Measurements from ENCODE around the gene PLD1.
"Not testable (repeated sequence)": the region's sequence is repeated elsewhere in the genome, so short reads cannot be mapped to it uniquely, and the experiment has no call there.

The PLD1 gene

GRCh38 chr3:171694888-171695287 is 115.4 kb downstream of the PLD1 start:
- no peak for DNase-seq (ENCODE audit: low read depth)

DNA sequence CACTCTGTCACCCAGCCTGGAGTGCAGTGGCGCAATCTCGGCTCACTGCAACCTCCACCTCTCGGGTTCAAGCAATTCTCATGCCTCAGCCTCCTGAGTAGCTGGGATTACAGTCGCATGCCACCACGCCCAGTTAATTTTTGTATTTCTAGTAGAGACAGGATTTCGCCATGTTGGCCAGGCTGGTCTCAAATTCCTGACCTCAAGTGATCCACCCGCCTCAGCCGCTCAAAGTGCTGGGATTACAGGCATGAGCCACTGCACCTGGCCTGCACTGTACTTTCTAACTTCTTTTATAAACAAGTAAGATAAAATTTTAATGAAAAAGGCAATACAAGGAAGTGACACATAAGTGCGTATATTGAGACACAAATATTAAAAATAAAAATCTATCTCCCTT is 117.7 kb downstream of the PLD1 start:
- not testable (repeated sequence) for DNase-seq (ENCODE audit: low read depth)

GRCh38 chr3:171691485-171691884 is 118.8 kb downstream of the PLD1 start:
- DNase-seq (ENCODE audit: low read depth), result no peak

DNA sequence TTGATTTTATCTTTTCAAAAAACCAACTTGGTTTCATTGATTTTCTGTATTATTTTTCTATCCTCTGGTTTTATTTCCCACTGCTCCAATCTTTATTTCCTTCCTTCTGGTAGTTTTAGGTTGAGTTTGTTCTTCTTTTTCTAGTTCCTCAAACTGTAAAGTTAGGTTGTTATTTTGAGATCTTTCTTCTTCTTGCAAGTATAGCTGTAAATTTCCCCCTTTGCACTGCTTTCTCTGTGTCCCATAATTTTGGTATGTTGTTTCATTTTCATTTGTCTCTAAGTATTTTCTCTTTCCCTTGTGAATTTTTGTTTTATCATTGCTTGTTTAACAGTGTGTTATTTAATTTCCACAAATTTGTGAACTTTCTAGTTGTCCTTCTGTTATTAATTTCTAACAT is 120.0 kb downstream of the PLD1 start:
- no peak for DNase-seq (ENCODE audit: low read depth)

DNA sequence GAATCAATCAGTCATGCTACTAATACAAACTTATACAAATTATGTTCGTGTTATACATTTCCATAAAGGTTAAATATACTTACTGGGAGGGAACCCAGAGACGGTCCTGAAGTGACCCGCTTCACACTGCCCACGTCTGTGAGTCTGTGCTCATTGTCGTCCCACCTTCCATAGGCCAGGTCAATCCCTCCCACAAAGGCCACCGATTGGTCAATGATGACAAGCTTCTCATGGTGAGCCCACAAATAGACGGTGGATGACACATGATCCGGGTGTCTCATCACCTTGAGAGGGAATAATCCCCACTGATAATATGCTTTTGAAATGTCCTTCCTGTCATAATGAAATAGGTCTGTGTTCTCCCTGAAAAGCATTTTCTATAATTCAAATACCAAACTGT is 121.7 kb downstream of the PLD1 start:
- no peak for DNase-seq (ENCODE audit: low read depth)

GRCh38 chr3:171688002-171688401 is 122.3 kb downstream of the PLD1 start:
- no peak for DNase-seq (ENCODE audit: low read depth)

DNA sequence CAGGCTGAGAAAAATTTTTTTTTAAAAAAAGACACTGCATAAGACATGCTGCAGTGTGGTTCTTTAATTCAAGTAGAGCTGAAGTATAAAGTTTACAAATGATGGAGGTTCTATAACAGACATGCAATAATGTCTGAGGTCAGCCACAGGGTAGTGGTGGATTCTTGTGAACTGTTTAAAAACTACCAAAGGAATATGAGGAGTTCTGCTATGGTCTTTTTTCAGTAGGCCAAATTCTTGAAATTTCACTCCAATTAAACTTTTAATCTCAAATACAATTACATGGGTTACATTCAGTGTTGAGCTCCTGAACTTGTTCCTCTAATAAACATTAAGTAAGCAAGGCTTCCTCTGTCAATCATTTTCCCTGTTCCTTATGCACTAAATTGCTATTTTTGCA is 122.7 kb downstream of the PLD1 start:
- DNase-seq (ENCODE audit: low read depth), result no peak

- DNase-seq (ENCODE audit: low read depth), result no peak
Measured at GRCh38 chr3:171687064-171687463, 123.2 kb downstream of the PLD1 start.

- DNase-seq (ENCODE audit: low read depth), result no peak
Measured at GRCh38 chr3:171685116-171685895, 125.0 kb downstream of the PLD1 start.

DNA sequence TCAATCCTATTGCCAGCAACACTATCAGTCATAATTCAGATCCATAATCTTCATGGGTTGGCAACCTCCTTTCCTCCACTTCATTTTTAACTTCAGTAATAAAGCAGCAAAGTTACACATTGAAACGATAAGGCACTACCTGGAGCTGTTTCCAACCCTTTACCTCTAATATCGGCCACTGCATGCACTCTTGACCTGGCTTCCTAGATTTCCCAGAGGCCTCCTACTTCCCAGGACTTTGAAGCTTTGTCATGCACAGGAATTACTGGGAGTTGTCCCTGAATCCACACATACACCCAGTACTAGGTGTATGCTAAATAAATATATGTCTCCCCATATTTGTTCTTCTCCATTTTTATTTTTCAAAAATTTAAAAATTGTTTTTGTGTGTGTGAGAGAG is 126.1 kb downstream of the PLD1 start:
- no peak for DNase-seq (ENCODE audit: low read depth)

DNA sequence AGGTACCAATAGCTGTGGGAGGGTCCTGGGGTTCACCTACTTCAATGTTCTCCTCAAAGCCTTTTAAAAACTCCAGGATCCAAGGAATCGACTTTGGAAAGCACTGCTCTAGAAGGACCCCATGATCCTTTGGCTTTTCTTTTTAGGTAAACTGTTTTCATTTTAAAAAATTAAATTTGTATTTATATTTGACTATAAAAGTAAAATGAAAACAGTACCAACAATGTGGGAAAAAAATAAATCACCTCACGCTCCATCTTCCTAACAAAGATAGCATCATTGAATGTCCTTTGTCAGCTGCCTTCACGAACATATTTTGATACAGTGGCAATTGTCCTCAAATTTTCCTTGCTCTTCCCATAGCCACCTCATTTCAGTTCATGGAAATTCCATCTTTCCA is 127.5 kb downstream of the PLD1 start:
- DNase-seq (ENCODE audit: low read depth), result no peak

- no peak for DNase-seq (ENCODE audit: low read depth)
Measured at GRCh38 chr3:171680726-171681411, 129.4 kb downstream of the PLD1 start.

DNA sequence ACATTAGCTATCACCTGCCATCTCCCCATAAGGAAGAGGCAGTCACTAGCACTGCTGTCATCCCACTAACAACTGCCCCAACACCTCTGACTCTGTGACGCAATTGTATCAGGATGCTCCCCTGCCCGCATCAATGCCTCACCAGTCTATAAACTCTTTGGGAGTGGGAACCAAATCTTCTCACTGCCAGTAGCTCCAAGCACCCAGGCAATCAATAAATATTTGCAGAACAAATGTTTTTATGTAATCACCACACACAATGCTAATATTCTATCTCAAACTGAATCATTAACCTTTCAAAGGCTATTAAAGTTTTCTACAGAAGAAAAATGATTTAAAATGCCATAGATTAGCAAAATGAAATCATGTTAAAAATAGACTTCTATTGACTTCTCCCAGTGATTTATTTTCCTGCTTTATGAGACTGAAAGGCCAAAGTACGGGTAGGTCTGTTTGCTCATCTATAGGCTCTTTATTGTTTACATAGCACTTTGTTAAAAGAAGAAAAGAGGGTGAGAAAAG is 131.3 kb downstream of the PLD1 start:
- DNase-seq (ENCODE audit: low read depth), result no peak

DNA sequence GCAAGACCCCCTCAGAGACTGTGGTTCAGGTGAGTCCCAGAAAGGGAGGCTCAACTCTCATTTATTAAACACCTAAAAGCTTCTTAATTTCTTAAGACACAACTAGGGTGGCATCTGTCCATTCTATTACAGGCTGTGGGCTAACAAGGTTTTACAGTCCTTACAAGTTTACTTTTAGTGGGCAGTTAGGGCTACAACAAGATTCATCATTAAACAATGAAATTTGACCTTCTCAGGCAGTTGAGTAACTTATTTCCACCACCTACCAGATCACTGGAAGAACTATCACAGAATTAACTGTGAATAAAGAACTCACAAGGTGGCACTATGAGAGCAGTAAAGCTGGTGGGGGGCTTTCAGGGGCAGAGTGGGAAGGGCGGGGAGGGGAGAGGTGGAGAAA is 132.6 kb downstream of the PLD1 start:
- no peak for DNase-seq (ENCODE audit: low read depth)

DNA sequence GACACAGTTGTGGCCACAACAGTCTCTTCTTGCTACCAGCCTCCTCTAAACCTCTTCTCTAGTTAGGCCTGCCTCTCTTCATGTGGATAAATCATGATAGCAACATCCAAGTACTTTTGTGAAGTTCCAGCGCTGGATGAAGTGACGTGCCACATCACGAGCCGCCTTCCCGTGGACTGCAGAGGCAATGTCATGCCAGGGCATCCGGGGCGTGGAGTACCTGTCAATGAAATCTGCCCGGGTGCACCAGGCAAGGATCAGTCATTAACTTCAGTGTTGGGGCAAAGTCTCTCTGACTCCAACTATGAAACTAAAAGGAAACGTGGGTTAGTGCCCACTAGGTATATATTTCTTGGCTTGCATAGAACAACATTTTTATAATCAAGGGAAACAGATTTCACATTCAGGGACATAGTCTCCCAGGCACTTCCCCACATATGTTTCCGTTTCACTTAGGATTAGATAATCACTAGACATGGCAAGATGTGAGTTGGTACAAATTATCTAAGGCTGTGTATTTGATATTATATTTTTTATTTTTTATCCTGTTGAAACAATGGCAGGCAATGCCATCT is 133.6 kb downstream of the PLD1 start:
- DNase-seq (ENCODE audit: low read depth), result no peak

- no peak for DNase-seq (ENCODE audit: low read depth)
Measured at GRCh38 chr3:171673951-171674350, 136.3 kb downstream of the PLD1 start.

DNA sequence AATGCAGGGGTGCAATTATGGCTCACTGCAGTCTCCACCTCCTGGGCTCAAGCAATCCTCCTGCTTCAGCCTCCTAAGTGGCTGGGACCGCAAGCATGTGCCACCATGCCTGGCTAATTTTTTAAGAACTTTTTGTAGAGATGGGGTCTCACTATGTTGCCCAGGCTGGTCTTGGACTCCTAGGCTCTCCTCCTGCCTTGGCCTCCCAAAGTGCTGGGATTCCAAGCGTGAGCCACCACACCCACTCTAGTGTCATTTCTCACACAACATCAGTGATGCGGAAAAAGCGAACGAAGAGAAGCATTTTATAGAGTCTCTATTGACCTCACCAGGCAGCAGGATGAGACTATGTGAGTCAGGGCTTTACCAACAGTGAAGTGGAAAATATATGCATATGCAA is 137.7 kb downstream of the PLD1 start:
- no peak for DNase-seq (ENCODE audit: low read depth)

- no peak for DNase-seq (ENCODE audit: low read depth)
Measured at GRCh38 chr3:171672124-171672523, 138.2 kb downstream of the PLD1 start.

DNA sequence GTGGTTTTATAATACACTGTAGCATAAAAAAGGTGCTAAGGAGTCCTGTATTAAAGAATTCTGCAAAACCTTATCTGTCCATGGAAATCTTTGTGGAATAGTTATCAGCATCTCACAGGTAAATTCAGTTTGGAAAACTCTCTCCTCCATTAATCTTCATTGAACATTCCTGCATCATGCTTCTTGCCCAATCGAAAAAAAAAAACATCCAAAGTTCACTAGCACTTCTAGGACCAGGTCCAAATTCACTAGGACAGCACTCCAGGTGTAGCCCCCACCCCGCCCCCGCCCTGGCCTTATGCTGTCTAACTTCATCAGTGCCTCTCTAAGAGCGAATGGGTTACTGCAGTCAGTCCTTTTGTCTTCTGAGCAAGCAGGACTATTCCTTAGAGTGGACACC is 138.6 kb downstream of the PLD1 start:
- DNase-seq (ENCODE audit: low read depth), result no peak

DNA sequence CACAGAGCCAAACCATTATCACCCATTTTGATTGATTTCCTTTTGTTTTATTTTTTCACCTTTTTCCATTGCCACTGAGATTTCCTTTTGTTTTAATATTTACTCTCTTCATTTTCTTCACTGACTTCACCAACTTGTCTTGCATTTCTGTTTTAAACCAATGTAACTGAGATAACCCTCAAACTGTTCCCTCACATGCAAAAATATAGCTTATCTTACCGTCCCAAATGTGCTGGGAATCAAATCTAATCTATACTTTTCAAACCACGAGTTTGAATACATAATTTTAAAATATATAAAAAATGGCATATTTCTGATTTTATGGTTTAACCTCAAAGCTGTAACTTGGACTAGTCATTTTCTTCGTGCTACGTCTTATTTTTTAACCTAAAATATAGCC is 143.8 kb downstream of the PLD1 start:
- no peak for DNase-seq (ENCODE audit: low read depth)

GRCh38 chr3:171663805-171664204 is 146.5 kb downstream of the PLD1 start:
- no peak for DNase-seq (ENCODE audit: low read depth)

- DNase-seq (ENCODE audit: low read depth), result no peak
Measured at GRCh38 chr3:171661484-171661883, 148.8 kb downstream of the PLD1 start.

DNA sequence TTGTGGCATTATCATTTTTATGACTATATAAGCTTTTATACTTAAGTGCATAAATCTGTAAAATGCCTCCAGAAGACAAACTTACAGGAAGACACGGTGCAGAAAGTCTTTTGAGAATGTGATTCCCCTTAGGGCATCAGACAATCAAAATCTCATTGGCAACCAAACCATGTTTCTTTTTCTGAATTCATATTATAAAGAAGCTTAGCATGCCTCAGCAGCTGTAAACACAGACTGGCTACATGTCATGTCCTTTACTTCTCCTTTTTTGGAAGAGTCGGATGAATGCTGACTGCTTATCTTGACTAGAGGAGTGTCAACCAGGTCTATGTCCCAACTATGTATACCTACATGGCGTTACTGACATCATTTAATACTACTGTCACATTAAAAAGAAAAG is 150.1 kb downstream of the PLD1 start:
- DNase-seq (ENCODE audit: low read depth), result no peak

Data from activated T-cell treated with anti-CD3 and anti-CD28 coated beads for 48 hours (primary cell).